ENCODE data around the gene VWA8.

The VWA8 gene

GRCh38 chr13:41660411-41660810 lies 300.5 kb downstream of the VWA8 start:
- Histone ChIP-seq H3K9me3 (no peaks in the 10 kb centered on the region), H3K4me1 (peaks cover 0 to 8% (median 3%) of the 10 kb centered on the region in 4 donors), H3K27me3 (no peaks in the 10 kb centered on the region), H3K36me3 (no peaks in the 10 kb centered on the region), H3K27ac (no peak overlapping the region), H3K4me3 (no peak overlapping the region)
- no peak for DNase-seq
- intact Hi-C loops (cut with DNase I; ENCODE audit: low total_unique reads): loop anchor here (10.0 kb wide), 1 partner anchor 384 kb away; the partner anchor contains the start of gene DGKH
- TF ChIP-seq CTCF (IDR thresholded peaks at IDR 0.05): no peak

- Histone ChIP-seq H3K36me3 (no peaks in the 10 kb centered on the region), H3K27me3 (no peaks in the 10 kb centered on the region), H3K9me3 (no peaks in the 10 kb centered on the region), H3K4me3 (no peak overlapping the region), H3K4me1 (peaks cover 0 to 8% (median 3%) of the 10 kb centered on the region in 4 donors), H3K27ac (no peak overlapping the region)
- intact Hi-C loops (cut with DNase I; ENCODE audit: low total_unique reads): no loop called here
- DNase-seq: no peak
- TF ChIP-seq CTCF (IDR thresholded peaks at IDR 0.05): no peak
Measured at GRCh38 chr13:41658057-41658661, 302.8 kb downstream of the VWA8 start.

GRCh38 chr13:41655997-41656396 lies 304.9 kb downstream of the VWA8 start:
- Histone ChIP-seq H3K27ac (no peak overlapping the region), H3K4me1 (peaks cover 0 to 14% (median 4%) of the 10 kb centered on the region in 4 donors), H3K36me3 (no peaks in the 10 kb centered on the region), H3K9me3 (no peaks in the 10 kb centered on the region), H3K27me3 (no peaks in the 10 kb centered on the region), H3K4me3 (no peak overlapping the region)
- intact Hi-C loops (cut with DNase I; ENCODE audit: low total_unique reads): no loop called here
- TF ChIP-seq CTCF (IDR thresholded peaks at IDR 0.05): no peak
- no peak for DNase-seq

- Histone ChIP-seq H3K36me3 (no peaks in the 10 kb centered on the region), H3K4me3 (no peak overlapping the region), H3K27me3 (no peaks in the 10 kb centered on the region), H3K9me3 (no peaks in the 10 kb centered on the region), H3K27ac (no peak overlapping the region), H3K4me1 (peaks cover 0 to 14% (median 4%) of the 10 kb centered on the region in 4 donors)
- no peak for DNase-seq
- no peak for TF ChIP-seq CTCF (IDR thresholded peaks at IDR 0.05)
- intact Hi-C loops (cut with DNase I; ENCODE audit: low total_unique reads): loop anchor here (5.0 kb wide), 1 partner anchor 302 kb away; no protein-coding TSS in a partner anchor
Measured at GRCh38 chr13:41654796-41655195, 306.1 kb downstream of the VWA8 start.

GRCh38 chr13:41652735-41653361 lies 308.1 kb downstream of the VWA8 start:
- H3K27ac ChIP-seq: peak overlapping the region in 1 of 2 donors; percentile 5
- H3K4me1 ChIP-seq: peaks cover 0 to 17% (median 2%) of the 10 kb centered on the region in 4 donors
- H3K27me3 ChIP-seq: no peaks in the 10 kb centered on the region
- H3K36me3 ChIP-seq: no peaks in the 10 kb centered on the region
- TF ChIP-seq CTCF (IDR thresholded peaks at IDR 0.05): peak; percentile 60 to 77
- no peak overlapping the region for H3K4me3 ChIP-seq
- DNase-seq: no peak
- no peaks in the 10 kb centered on the region for H3K9me3 ChIP-seq
- intact Hi-C loops (cut with DNase I; ENCODE audit: low total_unique reads): loop anchor here (5.0 kb wide), 1 partner anchor 301 kb away; no protein-coding TSS in a partner anchor

Data from tibial artery (tissue), 4 donors.